A549 treated with Mapracorat at 1 μM for 4 hours (cell line): ENCODE data around the gene RUBCN. TPM values are rescaled to one million over a fixed set of nuclear protein-coding genes. Genes with fewer than 3 reads are reported as not detected.

Experiments used
- total RNA-seq: library from RNA; stranded (reverse); fragments of 200-300 nt; extraction: Qiagen RNA extraction; gene quantifications from 5 replicates; pipeline ENCODE4 v1.2.3, GENCODE V29; 2022

The RUBCN gene
- total RNA-seq, result 8.0 to 10.2 TPM (median 8.6 TPM) in 5 replicates

DNA sequence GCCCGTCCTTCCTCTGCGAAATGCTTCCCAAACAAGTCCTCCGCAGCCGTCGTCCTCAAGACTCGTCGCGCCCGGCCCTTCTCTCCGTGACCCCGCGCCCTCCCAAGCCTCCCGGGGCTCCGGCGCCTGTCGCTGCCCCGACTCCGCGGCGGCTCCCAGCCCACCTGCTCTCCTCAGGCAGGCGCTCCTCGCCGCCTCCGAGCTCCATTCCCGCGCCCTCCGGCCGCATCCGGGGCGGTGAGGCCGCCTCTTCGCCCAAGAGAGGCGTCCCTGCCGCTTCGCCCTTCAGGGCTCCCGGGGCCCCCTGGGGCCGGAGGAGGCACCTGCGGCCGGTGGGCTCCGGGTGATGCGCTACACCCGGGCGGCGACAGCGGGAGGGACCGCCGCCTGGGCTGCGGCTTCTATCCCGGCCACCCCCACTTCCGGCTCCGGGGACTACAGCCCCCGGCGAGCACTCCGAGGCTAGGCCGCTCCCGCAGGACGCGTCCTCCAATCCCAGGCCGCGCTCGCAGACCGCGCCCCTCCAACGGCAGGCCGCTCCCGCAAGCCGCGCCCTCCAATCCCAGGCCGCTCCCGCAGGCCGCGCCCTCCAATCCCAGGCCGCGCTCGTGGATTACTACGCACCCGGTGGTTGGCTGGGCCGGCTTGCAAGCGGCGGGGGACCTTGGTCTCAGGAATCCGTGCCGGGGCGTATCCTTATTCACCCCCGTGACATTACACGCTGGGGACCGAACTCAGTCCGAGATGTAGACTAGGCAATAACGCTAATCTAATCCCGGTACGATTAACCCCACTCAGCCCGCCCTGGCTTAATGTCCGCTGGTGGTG is at the start of gene RUBCN:
Gene RUBCN, minus strand, starts transcription at position 414 of the 828 bp plus-strand sequence. Its CDS starts 185 bp downstream, at position 229.

GRCh38 chr3:197749601-197750395 is 13.1 kb upstream of the RUBCN start, which contains the start of gene FYTTD1:
Gene FYTTD1 (plus strand): TSS chr3:197749883. CDS start chr3:197749972, 89 bp downstream.

Other genes starting within 250 kb of the RUBCN start
- gene BDH1, start 180.9 kb downstream of the RUBCN start, total RNA-seq, result 2.8 to 3.8 TPM (median 3.4 TPM) in 5 replicates
- gene FYTTD1, start 13.0 kb upstream of the RUBCN start, total RNA-seq, result 22.8 to 32.3 TPM (median 26.9 TPM) in 5 replicates
- 10.5 to 18.8 TPM (median 14.9 TPM) in 5 replicates for gene LRCH3, start 54.4 kb upstream of the RUBCN start, total RNA-seq
- gene RPL35A, start 213.3 kb upstream of the RUBCN start, total RNA-seq, result 1,009 to 1,129 TPM (median 1,089 TPM) in 5 replicates
- 1.7 to 2.5 TPM (median 2.0 TPM) in 5 replicates for gene LMLN, start 223.3 kb upstream of the RUBCN start, total RNA-seq